HepG2 (cell line): ENCODE data around the gene PLEKHG2. TPM values are rescaled to one million over a fixed set of nuclear protein-coding genes. Genes with fewer than 3 reads are reported as not detected.
A peak's percentile ranks its signal among the peaks of the same experiment; 100 is the strongest.

Experiments used
- ARNTL ChIP-seq: sonication (generic); formaldehyde crosslinking; IDR thresholded peaks from 2 replicates; pipeline ENCODE4 v1.4.0; 2020; ENCODE audit warnings: mild to moderate bottlenecking, missing genetic modification reagents
- BHLHE40 ChIP-seq: IDR thresholded peaks from 2 replicates; pipeline ENCODE4 v1.6.1; 2011; ENCODE audit warnings: low read length, improper control_type of control experiment
- BRF2 ChIP-seq: sonication (generic); formaldehyde crosslinking; IDR thresholded peaks from 2 replicates; pipeline ENCODE4 v1.8.1; 2022; ENCODE audit warnings: mild to moderate bottlenecking, missing genetic modification reagents
- GABPA ChIP-seq, 2 experiments: IDR thresholded peaks; 2 replicates each; pipeline ENCODE4 v1.6.1; 2011 to 2016; ENCODE audit warnings: low read depth in 2 of 2, low read length in 1 of 2, missing biosample characterization in 1 of 2, missing genetic modification characterization in 1 of 2
- HOXA9 ChIP-seq: sonication (generic); formaldehyde crosslinking; IDR thresholded peaks from 2 replicates; pipeline ENCODE4 v1.8.1; 2022; ENCODE audit warnings: missing genetic modification reagents, mild to moderate bottlenecking, moderate library complexity, borderline replicate concordance
- JUND ChIP-seq: sonication (generic); formaldehyde crosslinking; IDR thresholded peaks from 2 replicates; pipeline ENCODE4 v1.8.0; 2022; ENCODE audit warnings: mild to moderate bottlenecking, missing genetic modification reagents
- KLF12 ChIP-seq: sonication (generic); formaldehyde crosslinking; IDR thresholded peaks from 2 replicates; pipeline ENCODE4 v1.4.0; 2020; ENCODE audit warnings: missing genetic modification reagents, borderline replicate concordance
- NFKBIZ ChIP-seq: IDR thresholded peaks from 2 replicates; pipeline ENCODE4 v1.6.1; 2018; ENCODE audit warnings: missing genetic modification reagents, missing compliant biosample characterization
- NR2F6 ChIP-seq, 2 experiments: IDR thresholded peaks; 2 replicates each; pipeline ENCODE4 v1.6.1; 2016; ENCODE audit warnings: antibody characterized with exemption in 1 of 2, mild to moderate bottlenecking in 1 of 2
- PPARG ChIP-seq: conservative IDR thresholded peaks from 2 replicates; pipeline ENCODE4 v1.6.1; 2016; ENCODE audit warnings: missing biosample characterization, missing genetic modification reagents
- REPIN1 ChIP-seq: sonication (generic); formaldehyde crosslinking; IDR thresholded peaks from 2 replicates; pipeline ENCODE4 v1.8.0; 2022; ENCODE audit warnings: missing genetic modification reagents, low read depth, mild to moderate bottlenecking, borderline replicate concordance
- RFX3 ChIP-seq: IDR thresholded peaks from 2 replicates; pipeline ENCODE4 v1.6.1; 2016; ENCODE audit warnings: missing biosample characterization, missing genetic modification reagents
- SSRP1 ChIP-seq: IDR thresholded peaks from 2 replicates; pipeline ENCODE4 v1.6.1; 2016; ENCODE audit warnings: control low read depth
- U2AF1 ChIP-seq: fragments of 200-400 bp; formaldehyde crosslinking; optimal IDR thresholded peaks from 2 replicates; pipeline ENCODE3; 2017; ENCODE audit warnings: mild to moderate bottlenecking, low read depth, low read length
- ZBTB49 ChIP-seq: sonication (generic); formaldehyde crosslinking; IDR thresholded peaks from 2 replicates; pipeline ENCODE4 v1.4.0; 2020; ENCODE audit warnings: missing genetic modification reagents, borderline replicate concordance
- ZNF530 ChIP-seq: sonication (generic); formaldehyde crosslinking; IDR thresholded peaks from 2 replicates; pipeline ENCODE4 v1.5.0; 2020; ENCODE audit warnings: low read depth, mild to moderate bottlenecking, missing genetic modification reagents
- ZNF556 ChIP-seq: sonication (generic); formaldehyde crosslinking; IDR thresholded peaks from 2 replicates; pipeline ENCODE4 v1.4.0; 2020; ENCODE audit warnings: mild to moderate bottlenecking, missing genetic modification reagents, borderline replicate concordance
- ZSCAN25 ChIP-seq: sonication (generic); formaldehyde crosslinking; IDR thresholded peaks from 2 replicates; pipeline ENCODE4 v1.8.0; 2022; ENCODE audit warnings: mild to moderate bottlenecking, missing genetic modification reagents
- ZSCAN30 ChIP-seq: sonication (generic); formaldehyde crosslinking; IDR thresholded peaks from 2 replicates; pipeline ENCODE4 v1.5.0; 2020; ENCODE audit warnings: mild to moderate bottlenecking, missing genetic modification reagents
- polyA plus RNA-seq, 8 experiments: library from polyadenylated mRNA; depleted of rRNA in 3 of 8; stranded (reverse) in 7 of 8; unstranded in 1 of 8; fragments of >200 nt; fragmentation: Illumina TruSeq in 4 of 8; extraction: Trizol in 4 of 8; gene quantifications; 2 replicates each; pipeline versions ENCODE4 v1.2.1 to v1.2.3, GENCODE V29; 2011 to 2016; ENCODE audit warnings: low read depth in 4 of 8, missing spikeins in 1 of 8, mixed read lengths in 1 of 8; ENCODE audit not compliant: insufficient read depth in 1 of 8
- total RNA-seq, 5 experiments: library from RNA; depleted of rRNA; stranded (reverse); fragments of >200 nt; fragmentation: Illumina TruSeq; extraction: Trizol; gene quantifications; 2 replicates each; pipeline ENCODE4 v1.2.3, GENCODE V29; 2016; ENCODE audit warnings: low read depth in 1 of 5
- TF ChIP-seq, protein P1 (sequence below): sonication (generic); formaldehyde crosslinking; IDR thresholded peaks from 2 replicates; pipeline ENCODE4 v1.4.0; 2020; ENCODE audit warnings: missing genetic modification reagents
- TF ChIP-seq, protein P2 (sequence below): IDR thresholded peaks from 2 replicates; pipeline ENCODE4 v1.6.1; 2016
- TF ChIP-seq, protein P3 (sequence below): sonication (generic); formaldehyde crosslinking; IDR thresholded peaks from 2 replicates; pipeline ENCODE4 v1.4.0; 2020; ENCODE audit warnings: mild to moderate bottlenecking, missing genetic modification reagents

PLEKHG2 gene
- total and polyA plus RNA-seq, 2 of the 13 experiments (the other 11 are each of a cell fraction or from before 2014, with no cell fraction given), result 3.6 to 6.8 TPM

DNA sequence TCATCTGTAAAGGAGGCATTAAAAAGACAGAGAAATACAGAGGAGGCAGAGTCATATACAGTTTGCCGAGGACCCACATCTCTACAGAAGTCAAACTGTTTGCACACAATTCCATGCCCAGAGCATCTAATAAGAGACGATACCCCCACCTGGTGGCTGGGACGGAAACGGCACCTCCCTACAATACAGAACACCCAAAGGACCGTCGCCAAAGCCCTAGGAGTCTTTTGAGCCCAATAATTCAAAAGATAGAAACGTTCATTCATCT is 703 bp upstream of the PLEKHG2 start (continued):
- TF ChIP-seq JUND (CRISPR knock-in tag) (no peak), REPIN1 (no peak), ZNF556 (no peak), KLF12 (CRISPR knock-in tag) (no peak), SSRP1 (no peak), NFKBIZ (no peak), PPARG (CRISPR knock-in tag) (no peak), HOXA9 (CRISPR knock-in tag) (no peak), BRF2 (CRISPR knock-in tag) (no peak), U2AF1 (no peak), ZNF530 (CRISPR knock-in tag) (no peak), BHLHE40 (no peak), RFX3 (CRISPR knock-in tag) (no peak), GABPA (IDR thresholded peaks at IDR 0.05; ENCODE audit: low read depth, low read length) (no peak), GABPA (CRISPR knock-in tag; IDR thresholded peaks at IDR 0.05; ENCODE audit: low read depth) (no peak), ARNTL (CRISPR knock-in tag) (no peak), ZSCAN25 (no peak), NR2F6 (IDR thresholded peaks at IDR 0.05) (no peak), NR2F6 (CRISPR knock-in tag; IDR thresholded peaks at IDR 0.05) (no peak), ZBTB49 (CRISPR knock-in tag) (no peak), ZSCAN30 (0 out of 2 replicates have a peak, but pooled peaks have one; percentile 49)
- TF ChIP-seq, protein P1, sequence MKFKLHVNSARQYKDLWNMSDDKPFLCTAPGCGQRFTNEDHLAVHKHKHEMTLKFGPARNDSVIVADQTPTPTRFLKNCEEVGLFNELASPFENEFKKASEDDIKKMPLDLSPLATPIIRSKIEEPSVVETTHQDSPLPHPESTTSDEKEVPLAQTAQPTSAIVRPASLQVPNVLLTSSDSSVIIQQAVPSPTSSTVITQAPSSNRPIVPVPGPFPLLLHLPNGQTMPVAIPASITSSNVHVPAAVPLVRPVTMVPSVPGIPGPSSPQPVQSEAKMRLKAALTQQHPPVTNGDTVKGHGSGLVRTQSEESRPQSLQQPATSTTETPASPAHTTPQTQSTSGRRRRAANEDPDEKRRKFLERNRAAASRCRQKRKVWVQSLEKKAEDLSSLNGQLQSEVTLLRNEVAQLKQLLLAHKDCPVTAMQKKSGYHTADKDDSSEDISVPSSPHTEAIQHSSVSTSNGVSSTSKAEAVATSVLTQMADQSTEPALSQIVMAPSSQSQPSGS (CRISPR knock-in tag), result no peak
- TF ChIP-seq, protein P2, sequence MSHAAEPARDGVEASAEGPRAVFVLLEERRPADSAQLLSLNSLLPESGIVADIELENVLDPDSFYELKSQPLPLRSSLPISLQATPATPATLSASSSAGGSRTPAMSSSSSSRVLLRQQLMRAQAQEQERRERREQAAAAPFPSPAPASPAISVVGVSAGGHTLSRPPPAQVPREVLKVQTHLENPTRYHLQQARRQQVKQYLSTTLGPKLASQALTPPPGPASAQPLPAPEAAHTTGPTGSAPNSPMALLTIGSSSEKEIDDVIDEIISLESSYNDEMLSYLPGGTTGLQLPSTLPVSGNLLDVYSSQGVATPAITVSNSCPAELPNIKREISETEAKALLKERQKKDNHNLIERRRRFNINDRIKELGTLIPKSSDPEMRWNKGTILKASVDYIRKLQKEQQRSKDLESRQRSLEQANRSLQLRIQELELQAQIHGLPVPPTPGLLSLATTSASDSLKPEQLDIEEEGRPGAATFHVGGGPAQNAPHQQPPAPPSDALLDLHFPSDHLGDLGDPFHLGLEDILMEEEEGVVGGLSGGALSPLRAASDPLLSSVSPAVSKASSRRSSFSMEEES, result no peak
- TF ChIP-seq, protein P3, sequence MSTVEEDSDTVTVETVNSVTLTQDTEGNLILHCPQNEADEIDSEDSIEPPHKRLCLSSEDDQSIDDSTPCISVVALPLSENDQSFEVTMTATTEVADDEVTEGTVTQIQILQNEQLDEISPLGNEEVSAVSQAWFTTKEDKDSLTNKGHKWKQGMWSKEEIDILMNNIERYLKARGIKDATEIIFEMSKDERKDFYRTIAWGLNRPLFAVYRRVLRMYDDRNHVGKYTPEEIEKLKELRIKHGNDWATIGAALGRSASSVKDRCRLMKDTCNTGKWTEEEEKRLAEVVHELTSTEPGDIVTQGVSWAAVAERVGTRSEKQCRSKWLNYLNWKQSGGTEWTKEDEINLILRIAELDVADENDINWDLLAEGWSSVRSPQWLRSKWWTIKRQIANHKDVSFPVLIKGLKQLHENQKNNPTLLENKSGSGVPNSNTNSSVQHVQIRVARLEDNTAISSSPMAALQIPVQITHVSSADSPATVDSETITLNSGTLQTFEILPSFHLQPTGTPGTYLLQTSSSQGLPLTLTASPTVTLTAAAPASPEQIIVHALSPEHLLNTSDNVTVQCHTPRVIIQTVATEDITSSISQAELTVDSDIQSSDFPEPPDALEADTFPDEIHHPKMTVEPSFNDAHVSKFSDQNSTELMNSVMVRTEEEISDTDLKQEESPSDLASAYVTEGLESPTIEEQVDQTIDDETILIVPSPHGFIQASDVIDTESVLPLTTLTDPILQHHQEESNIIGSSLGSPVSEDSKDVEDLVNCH, result no peak
